ENCODE data around the gene PTHLH.

PTHLH gene

GRCh38 chr12:27972721-27973120 lies at the start of gene PTHLH:
PTHLH (minus strand) TSS chr12:27972733; CDS start chr12:27969494, 3,239 bp downstream.
- ChIA-PET CTCF (interaction anchor here (0.5 to 1.0 kb wide), 5 partner anchors 33 to 1869 kb away, joined by 3 to 4 read pairs (median 3); no protein-coding TSS in a partner anchor), POLR2A (ENCODE audit: low non-redundant PET) (no interaction called here)
- no peak for TF ChIP-seq CTCF (conservative IDR thresholded peaks at IDR 0.05; ENCODE audit: low read depth)
- DNase-seq (ENCODE audit: low spot score) = no peak
- peak within 1 kb of the TSS; percentile 90 for H3K27ac ChIP-seq

- H3K27ac ChIP-seq = no peak overlapping the region
- ChIA-PET CTCF (interaction anchor here (0.5 kb wide), 1 partner anchor 33 kb away, joined by 3 read pairs; no protein-coding TSS in a partner anchor), POLR2A (ENCODE audit: low non-redundant PET) (no interaction called here)
- no peak for TF ChIP-seq CTCF (conservative IDR thresholded peaks at IDR 0.05; ENCODE audit: low read depth)
- DNase-seq (ENCODE audit: low spot score) = peak; percentile 36
Measured at GRCh38 chr12:28021704-28022103, 49.2 kb upstream of the PTHLH start.

GRCh38 chr12:28017873-28018255 lies 45.3 kb upstream of the PTHLH start:
- no peak for TF ChIP-seq CTCF (conservative IDR thresholded peaks at IDR 0.05; ENCODE audit: low read depth)
- DNase-seq (ENCODE audit: low spot score) = no peak
- no peak overlapping the region for H3K27ac ChIP-seq
- ChIA-PET CTCF (interaction anchor here (0.7 kb wide), 1 partner anchor 39 kb away, joined by 3 read pairs; no protein-coding TSS in a partner anchor), POLR2A (ENCODE audit: low non-redundant PET) (no interaction called here)

- no peak for DNase-seq (ENCODE audit: low spot score)
- CTCF ChIA-PET = interaction anchor here (0.7 kb wide), 1 partner anchor 38 kb away, joined by 3 read pairs; no protein-coding TSS in a partner anchor
- H3K27ac ChIP-seq = no peak overlapping the region
- POLR2A ChIA-PET (ENCODE audit: low non-redundant PET) = no interaction called here
- TF ChIP-seq CTCF (conservative IDR thresholded peaks at IDR 0.05; ENCODE audit: low read depth) = no peak
Measured at GRCh38 chr12:28017126-28017872, 44.8 kb upstream of the PTHLH start.

GRCh38 chr12:28015165-28015564 lies 42.6 kb upstream of the PTHLH start:
- no peak for DNase-seq (ENCODE audit: low spot score)
- no peak overlapping the region for H3K27ac ChIP-seq
- TF ChIP-seq CTCF (conservative IDR thresholded peaks at IDR 0.05; ENCODE audit: low read depth) = no peak
- CTCF ChIA-PET = interaction anchor here (0.6 to 0.9 kb wide), 2 partner anchors 12 to 95 kb away, joined by 3 to 4 read pairs; no protein-coding TSS in a partner anchor
- POLR2A ChIA-PET (ENCODE audit: low non-redundant PET) = no interaction called here

- H3K27ac ChIP-seq = no peak overlapping the region
- ChIA-PET POLR2A (ENCODE audit: low non-redundant PET) (no interaction called here), CTCF (interaction anchor here (0.9 kb wide), 1 partner anchor 13 kb away, joined by 3 read pairs; no protein-coding TSS in a partner anchor)
- no peak for DNase-seq (ENCODE audit: low spot score)
- TF ChIP-seq CTCF (conservative IDR thresholded peaks at IDR 0.05; ENCODE audit: low read depth) = no peak
Measured at GRCh38 chr12:28014196-28014595, 41.7 kb upstream of the PTHLH start.

Measured in RWPE1 (cell line).